ENCODE results near the gene HCRTR1. TPM values are rescaled to one million over a fixed set of nuclear protein-coding genes. Genes with fewer than 3 reads are reported as not detected.

The HCRTR1 gene
- total RNA-seq, result not detected
- polyA plus RNA-seq, result not detected
- total RNA-seq, result 0 to 1.5 (median 0) reads per million in 6 experiments

DNA sequence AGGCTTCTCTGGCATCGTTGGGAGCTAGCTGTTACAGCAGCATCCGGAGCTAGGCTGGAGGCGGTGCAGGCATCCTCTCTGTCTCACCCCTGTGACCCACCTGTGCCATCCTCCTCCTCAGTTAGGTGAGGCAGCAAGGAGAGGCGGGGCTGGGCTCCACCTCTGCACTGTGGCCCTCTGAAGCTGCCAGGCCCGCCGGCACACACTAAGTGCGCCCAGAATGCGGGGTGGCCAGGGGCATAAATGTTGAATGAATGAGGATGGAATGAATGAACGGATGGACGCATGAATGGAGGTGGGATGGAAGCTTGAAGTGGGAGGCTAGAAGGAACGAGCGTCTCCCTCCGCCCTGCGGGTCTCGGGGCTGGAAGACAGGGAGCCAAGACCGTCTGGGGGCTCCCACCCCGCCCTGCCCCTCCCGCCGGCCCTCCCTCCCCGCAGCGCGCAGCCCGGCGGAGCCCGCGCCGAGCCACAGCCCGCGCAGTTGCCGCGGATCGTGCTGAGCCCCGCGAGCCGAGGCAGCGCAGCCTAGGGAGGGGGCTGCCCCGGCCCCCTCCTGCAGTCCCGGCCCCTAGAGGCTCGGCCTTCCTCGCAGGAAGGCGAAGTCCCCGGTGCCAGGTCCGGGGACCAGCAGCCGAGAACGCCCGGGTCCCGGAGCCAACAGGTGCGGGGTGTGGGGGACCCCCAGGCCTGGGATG, at the start of gene HCRTR1:
Gene HCRTR1 (plus strand): TSS at position 472 of the 698 bp plus-strand sequence. CDS start 1,504 bp downstream, outside the sequence.
- Mint-ChIP-seq H3K27ac (peak within 1 kb of the TSS in 2 of 10 donors; percentile 38 to 53), H3K27me3 (peaks cover 17 to 39% (median 25%) of the 10 kb centered on the region in 5 donors), H3K4me3 (peak within 1 kb of the TSS; percentile 56 to 87 (median 76)), H3K4me1 (peaks cover 0 to 11% (median 8%) of the 10 kb centered on the region in 4 donors), H3K36me3 (no peaks in the 10 kb centered on the region), H3K9me3 (no peaks in the 10 kb centered on the region)
- DNase-seq, result no peak
- POLR2A ChIA-PET, result interaction anchor here (0.8 kb wide), 1 partner anchor 27 kb away, joined by 3 read pairs; the partner anchor contains the start of gene PEF1
- peak; percentile 35 to 46 for ATAC-seq

DNA sequence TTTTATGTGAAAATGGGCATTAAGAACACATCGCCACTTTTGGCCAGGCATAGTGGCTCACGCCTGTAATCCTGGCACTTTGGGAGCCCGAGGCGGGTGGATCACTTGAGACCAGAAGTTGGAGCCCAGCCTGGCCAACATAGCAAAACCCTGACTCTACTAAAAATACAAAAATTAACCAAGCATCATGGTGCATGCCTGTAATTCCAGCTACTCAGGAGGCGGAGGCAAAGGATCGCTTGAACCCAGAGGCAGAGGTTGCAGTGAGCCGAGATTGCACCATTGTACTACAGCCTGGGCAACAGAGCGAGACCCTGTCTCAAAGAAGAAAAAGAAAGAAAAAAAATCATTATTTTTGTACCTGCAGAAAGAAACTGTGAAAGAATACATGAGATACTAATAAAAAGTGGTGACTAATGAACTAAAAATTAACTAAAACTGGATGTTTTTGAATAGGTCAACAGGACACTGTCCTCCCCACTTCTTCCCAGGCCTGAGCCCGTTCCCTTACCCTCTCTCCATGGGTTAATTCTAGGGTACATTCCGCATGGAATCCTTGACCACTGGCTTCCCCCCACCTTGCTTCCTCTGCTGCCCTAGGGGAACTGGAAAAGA, 49.4 kb upstream of the HCRTR1 start:
- Mint-ChIP-seq H3K4me1 (peaks cover 0 to 4% (median 0%) of the 10 kb centered on the region in 4 donors), H3K27ac (peak overlapping the region in 1 of 10 donors; percentile 52), H3K4me3 (no peak overlapping the region), H3K27me3 (peaks cover 2 to 14% (median 9%) of the 10 kb centered on the region in 5 donors), H3K36me3 (no peaks in the 10 kb centered on the region), H3K9me3 (no peaks in the 10 kb centered on the region)
- DNase-seq (no peak), ATAC-seq (no peak)
- POLR2A ChIA-PET, result no interaction called here

DNA sequence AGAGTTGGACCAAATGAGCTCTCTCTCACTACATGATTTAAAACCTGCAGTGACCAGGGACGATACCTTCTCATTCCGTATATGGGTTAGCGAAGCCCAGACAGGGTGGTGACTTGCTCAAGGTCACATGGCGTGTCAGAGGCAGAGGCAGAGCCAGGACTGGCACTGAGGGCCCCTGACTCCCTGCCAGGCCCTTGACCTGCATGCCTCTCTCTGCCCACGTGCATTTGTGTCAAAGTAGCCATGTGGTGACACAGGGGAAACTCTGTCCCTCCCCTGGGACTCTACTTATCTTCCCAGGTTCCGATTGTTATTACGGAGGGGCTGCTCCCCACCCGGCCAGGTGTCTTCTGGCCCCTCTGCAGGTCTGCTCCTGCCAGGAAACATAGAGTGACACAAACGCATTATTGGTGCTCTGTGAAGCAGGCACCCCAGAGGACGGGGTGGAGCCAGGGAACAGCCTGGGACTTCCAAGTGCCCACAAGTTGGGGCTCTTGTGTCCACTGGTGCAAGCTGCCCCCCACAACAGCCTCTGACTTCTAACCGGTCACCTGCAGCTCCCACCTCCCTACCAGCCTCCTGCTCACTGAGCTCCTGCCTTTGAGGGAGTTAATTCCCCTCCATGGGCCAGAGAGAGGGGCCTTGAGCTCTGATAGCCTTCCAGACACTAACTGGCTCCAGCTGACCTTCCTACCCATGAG, 48.4 kb upstream of the HCRTR1 start:
- no peak overlapping the region for H3K4me3 Mint-ChIP-seq
- H3K4me1 Mint-ChIP-seq, result peaks cover 0 to 4% (median 0%) of the 10 kb centered on the region in 4 donors
- ATAC-seq, result no peak
- H3K9me3 Mint-ChIP-seq, result no peaks in the 10 kb centered on the region
- peaks cover 2 to 11% (median 9%) of the 10 kb centered on the region in 5 donors for H3K27me3 Mint-ChIP-seq
- H3K36me3 Mint-ChIP-seq, result no peaks in the 10 kb centered on the region
- POLR2A ChIA-PET, result no interaction called here
- H3K27ac Mint-ChIP-seq, result peak overlapping the region in 1 of 10 donors; percentile 29
- DNase-seq, result no peak

DNA sequence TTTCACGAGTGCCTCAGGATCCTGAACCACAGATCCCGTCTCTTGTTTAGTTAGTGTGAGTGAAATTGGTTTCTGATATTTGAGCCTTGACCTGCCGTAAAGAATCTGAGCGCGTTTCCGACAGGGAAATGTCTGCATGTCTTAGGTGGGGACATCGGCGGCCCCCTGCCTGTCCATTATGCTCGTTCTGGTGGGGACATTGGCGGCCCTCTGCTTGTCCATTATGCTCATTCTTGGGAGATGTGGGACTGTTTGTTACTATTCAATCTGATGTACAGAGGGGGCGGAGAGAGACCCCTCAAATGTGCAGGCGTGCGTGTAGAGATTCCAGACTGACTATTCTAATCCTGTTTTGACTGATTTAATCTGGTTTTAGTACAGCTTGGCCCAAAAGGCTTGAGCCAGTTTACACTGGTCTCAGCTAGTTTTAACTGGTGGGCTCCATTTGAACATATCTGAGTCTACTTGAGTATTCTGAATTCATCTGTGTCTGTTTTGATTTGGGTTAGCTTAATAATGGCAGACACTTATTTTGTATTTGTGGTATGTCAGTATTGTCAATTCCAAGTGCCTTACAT, 47.8 kb upstream of the HCRTR1 start:
- DNase-seq (no peak), ATAC-seq (no peak)
- no peak overlapping the region for H3K27ac Mint-ChIP-seq
- peaks cover 2 to 9% (median 9%) of the 10 kb centered on the region in 5 donors for H3K27me3 Mint-ChIP-seq
- H3K9me3 Mint-ChIP-seq, result no peaks in the 10 kb centered on the region
- H3K36me3 Mint-ChIP-seq, result no peaks in the 10 kb centered on the region
- H3K4me1 Mint-ChIP-seq, result peaks cover 0 to 4% (median 0%) of the 10 kb centered on the region in 4 donors
- H3K4me3 Mint-ChIP-seq, result no peak overlapping the region
- POLR2A ChIA-PET, result no interaction called here

DNA sequence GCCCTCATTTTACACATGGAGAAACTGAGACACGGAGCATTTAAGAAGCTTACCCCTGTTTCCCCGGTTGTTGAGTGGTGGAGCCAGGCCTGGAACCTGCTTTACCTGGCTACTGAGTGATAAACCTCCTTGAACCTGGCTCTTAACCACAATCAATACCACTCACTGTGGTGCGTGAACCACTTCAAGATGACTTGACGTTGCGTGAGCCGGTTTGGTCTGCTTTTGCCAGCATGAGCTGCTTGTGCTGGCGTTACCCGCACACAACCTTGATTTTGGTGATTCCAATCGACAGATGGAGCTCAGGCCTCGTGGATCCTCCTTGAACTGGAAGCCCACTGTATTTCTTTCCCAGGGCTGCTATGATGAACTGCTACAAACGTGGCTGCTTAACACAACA, 47.3 kb upstream of the HCRTR1 start:
- H3K9me3 Mint-ChIP-seq, result no peaks in the 10 kb centered on the region
- H3K36me3 Mint-ChIP-seq, result no peaks in the 10 kb centered on the region
- H3K4me1 Mint-ChIP-seq, result peaks cover 0 to 4% (median 0%) of the 10 kb centered on the region in 4 donors
- ATAC-seq, result no peak
- no peak for DNase-seq
- H3K4me3 Mint-ChIP-seq, result no peak overlapping the region
- H3K27ac Mint-ChIP-seq, result no peak overlapping the region
- POLR2A ChIA-PET, result no interaction called here
- H3K27me3 Mint-ChIP-seq, result peaks cover 2 to 14% (median 9%) of the 10 kb centered on the region in 5 donors

DNA sequence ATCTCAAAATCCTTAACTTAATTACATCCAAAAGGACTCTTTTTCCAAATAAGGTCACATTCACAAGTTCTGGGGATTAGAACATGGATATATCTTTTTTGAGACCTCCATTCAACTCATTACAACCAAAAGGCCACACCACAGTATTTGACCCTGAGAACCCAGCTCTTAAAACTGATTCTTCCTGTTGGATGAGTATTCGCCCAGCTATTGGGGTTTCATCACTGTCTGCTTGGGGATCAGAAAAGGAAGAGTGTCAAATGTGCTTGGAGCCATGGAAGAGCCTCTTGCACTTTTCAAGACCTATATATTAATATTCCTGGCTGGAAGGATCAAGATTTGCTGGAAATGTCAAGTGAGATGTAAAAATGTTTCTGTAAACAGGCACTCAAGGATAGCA, 46.6 kb upstream of the HCRTR1 start:
- POLR2A ChIA-PET, result no interaction called here
- Mint-ChIP-seq H3K4me1 (peaks cover 0 to 4% (median 0%) of the 10 kb centered on the region in 4 donors), H3K4me3 (no peak overlapping the region), H3K27ac (no peak overlapping the region), H3K9me3 (no peaks in the 10 kb centered on the region), H3K27me3 (peaks cover 2 to 20% (median 9%) of the 10 kb centered on the region in 5 donors), H3K36me3 (no peaks in the 10 kb centered on the region)
- no peak for DNase-seq
- no peak for ATAC-seq

DNA sequence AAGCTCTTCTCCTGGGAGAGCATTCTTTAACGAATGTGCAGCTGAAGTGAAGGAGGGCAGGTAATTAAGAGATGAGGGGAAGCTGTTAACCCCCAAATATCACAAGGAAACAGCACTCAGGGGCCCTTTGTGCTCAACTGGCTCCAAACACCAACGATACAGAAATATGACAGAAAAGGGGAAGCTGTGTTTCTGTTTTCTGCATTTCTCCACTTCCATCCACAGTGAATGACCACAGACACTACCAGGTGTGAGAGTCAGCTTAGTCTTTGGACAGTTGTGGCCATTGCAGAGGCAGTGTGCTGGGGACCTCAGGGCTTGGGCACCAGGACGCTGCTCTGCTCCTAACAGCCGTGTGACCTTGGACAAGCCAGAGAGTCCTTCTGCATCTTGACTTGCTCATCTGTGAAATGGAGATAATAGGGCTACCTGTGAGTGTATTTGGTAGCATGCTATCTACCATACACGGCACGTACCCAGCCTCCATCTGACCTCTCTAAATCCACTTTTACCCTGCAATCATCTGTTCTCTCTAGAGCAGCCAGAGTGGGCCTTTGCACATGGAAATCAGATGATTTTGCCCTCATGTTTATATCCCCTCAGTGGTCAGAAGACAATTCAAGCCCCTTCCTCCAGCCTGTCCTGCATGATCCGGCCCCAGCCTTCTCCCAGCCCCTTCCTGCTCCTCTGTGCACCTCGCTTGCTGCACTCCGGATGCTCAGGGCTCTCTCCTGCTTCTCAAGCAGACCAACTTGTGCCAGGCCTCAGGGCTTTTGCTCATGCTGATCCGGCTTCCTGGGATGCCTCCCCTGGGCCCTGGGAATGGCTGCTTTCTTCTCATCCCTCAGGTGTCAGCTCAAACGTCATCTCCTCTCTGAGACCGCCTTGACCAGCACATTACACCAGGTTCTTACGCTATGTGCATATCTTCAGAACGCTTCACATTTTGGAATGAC, 45.9 kb upstream of the HCRTR1 start:
- peaks cover 2 to 26% (median 9%) of the 10 kb centered on the region in 5 donors for H3K27me3 Mint-ChIP-seq
- H3K4me1 Mint-ChIP-seq, result peaks cover 3 to 9% (median 4%) of the 10 kb centered on the region in 4 donors
- DNase-seq, result no peak

DNA sequence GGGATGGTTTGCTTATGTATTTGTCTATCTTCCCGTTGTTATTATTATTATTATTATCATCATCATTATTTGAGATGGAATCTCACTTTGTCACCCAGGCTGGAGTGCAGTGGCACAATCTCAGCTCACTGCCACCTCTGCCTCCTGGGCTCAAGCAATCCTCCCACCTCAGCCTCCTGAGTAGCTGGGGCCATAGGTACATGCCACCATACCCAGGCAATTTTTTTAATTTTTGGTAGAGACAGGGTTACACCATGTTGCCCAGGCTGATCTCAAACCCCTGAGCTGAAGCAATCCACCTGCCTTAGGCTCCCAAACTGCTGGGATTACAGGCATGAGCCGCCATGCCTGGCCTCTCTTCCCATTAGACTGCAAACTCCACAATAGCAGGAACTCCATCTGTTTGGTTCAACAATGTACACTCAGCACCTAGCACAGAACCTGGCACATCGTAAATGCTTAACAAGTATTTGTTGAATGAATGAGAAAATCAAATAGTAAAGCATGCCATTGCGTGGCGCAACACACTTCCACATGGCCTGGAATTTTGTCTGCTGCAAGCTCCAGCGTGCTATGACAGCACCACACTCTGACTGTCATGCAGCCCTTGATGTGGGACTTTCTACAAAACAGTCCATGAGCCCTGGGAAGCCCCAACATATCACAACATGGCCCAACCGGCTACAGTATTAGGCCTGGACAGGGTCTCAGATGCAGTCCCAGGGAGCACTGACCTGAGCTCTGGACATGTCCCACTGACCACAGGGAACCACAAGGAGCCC, 45.0 kb upstream of the HCRTR1 start:
- peaks cover 2 to 29% (median 9%) of the 10 kb centered on the region in 5 donors for H3K27me3 Mint-ChIP-seq
- POLR2A ChIA-PET, result no interaction called here
- H3K4me3 Mint-ChIP-seq, result no peak overlapping the region
- no peak overlapping the region for H3K27ac Mint-ChIP-seq
- H3K9me3 Mint-ChIP-seq, result no peaks in the 10 kb centered on the region
- DNase-seq (no peak), ATAC-seq (no peak)
- no peaks in the 10 kb centered on the region for H3K36me3 Mint-ChIP-seq
- peaks cover 3 to 10% (median 5%) of the 10 kb centered on the region in 4 donors for H3K4me1 Mint-ChIP-seq

More for the DNA sequence above, 45.9 kb upstream of the HCRTR1 start:
- H3K36me3 Mint-ChIP-seq, result no peaks in the 10 kb centered on the region
- no peak overlapping the region for H3K27ac Mint-ChIP-seq
- ATAC-seq, result no peak
- no peak overlapping the region for H3K4me3 Mint-ChIP-seq
- no peaks in the 10 kb centered on the region for H3K9me3 Mint-ChIP-seq
- POLR2A ChIA-PET, result no interaction called here

DNA sequence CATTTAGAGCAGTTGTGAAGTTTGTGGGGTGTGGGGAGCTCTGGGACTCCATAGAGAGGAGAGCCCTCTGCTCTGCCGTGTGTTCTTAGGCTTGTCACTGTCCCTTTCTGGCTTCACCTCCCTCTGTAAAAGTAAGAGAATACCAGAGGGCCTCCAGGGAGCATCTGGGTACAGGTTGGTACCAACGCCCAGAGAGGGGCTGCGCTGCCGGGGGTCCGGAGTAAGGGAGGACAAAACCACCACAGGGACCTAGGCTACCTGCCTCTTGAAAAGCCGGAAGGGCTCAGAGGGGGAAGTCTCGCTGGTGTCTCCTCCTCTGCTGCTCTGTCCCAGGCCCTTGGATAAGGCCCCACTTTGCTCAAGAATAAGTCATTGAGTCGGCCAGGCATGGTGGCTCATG, 44.2 kb upstream of the HCRTR1 start:
- POLR2A ChIA-PET, result no interaction called here
- no peak for ATAC-seq

DNA sequence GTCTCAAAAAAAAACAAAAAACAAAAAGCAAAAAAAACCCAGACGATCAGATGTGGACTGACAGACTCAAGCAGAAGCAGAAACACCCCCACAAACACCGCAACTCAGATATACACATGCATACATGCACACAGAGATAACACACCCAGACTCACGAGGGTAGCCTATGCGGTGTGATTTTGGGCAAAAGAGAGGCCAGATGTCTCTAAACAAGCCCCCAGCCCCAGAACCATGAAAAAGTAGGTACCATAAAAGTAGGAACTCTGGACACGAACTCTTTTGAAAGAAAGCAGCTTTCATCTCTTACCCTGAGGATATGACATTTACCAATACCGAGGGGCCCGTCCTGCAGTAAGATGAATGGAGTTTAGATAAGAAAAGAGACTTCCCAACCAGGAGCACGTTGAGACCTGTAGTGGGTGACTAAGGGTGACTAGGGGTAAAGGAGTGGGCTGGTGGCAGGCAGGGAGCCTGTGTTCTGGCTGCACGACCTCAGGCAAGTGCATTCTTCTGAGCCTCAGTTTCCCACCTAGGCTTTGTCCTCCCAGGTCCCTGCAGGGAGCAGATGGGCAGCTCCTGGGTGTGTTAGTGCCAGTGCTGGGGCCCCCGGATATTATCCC, 42.6 kb upstream of the HCRTR1 start:
- no peak for ATAC-seq
- no peaks in the 10 kb centered on the region for H3K36me3 Mint-ChIP-seq
- H3K27me3 Mint-ChIP-seq, result peaks cover 0 to 29% (median 3%) of the 10 kb centered on the region in 5 donors
- no peaks in the 10 kb centered on the region for H3K9me3 Mint-ChIP-seq
- no peak overlapping the region for H3K27ac Mint-ChIP-seq
- POLR2A ChIA-PET, result no interaction called here
- no peak overlapping the region for H3K4me3 Mint-ChIP-seq
- peak in 1 of 10 donors; percentile 1 for DNase-seq
- peaks cover 3 to 10% (median 5%) of the 10 kb centered on the region in 4 donors for H3K4me1 Mint-ChIP-seq

More for the DNA sequence above, 44.2 kb upstream of the HCRTR1 start:
- Mint-ChIP-seq H3K27me3 (peaks cover 2 to 29% (median 9%) of the 10 kb centered on the region in 5 donors), H3K27ac (no peak overlapping the region), H3K4me3 (no peak overlapping the region), H3K36me3 (no peaks in the 10 kb centered on the region), H3K4me1 (peaks cover 3 to 10% (median 5%) of the 10 kb centered on the region in 4 donors), H3K9me3 (no peaks in the 10 kb centered on the region)
- peak in 1 of 10 donors; percentile 3 for DNase-seq
